NCI-H1105 treated with DMSO at 0.1 percent for 48 hours (cell line): ENCODE measurements around the gene AIPL1.

ENCODE experiments used
- DNase-seq: peaks from one replicate; lab custom pipeline; 2025; lab: John Stamatoyannopoulos, UW

AIPL1 gene

DNA sequence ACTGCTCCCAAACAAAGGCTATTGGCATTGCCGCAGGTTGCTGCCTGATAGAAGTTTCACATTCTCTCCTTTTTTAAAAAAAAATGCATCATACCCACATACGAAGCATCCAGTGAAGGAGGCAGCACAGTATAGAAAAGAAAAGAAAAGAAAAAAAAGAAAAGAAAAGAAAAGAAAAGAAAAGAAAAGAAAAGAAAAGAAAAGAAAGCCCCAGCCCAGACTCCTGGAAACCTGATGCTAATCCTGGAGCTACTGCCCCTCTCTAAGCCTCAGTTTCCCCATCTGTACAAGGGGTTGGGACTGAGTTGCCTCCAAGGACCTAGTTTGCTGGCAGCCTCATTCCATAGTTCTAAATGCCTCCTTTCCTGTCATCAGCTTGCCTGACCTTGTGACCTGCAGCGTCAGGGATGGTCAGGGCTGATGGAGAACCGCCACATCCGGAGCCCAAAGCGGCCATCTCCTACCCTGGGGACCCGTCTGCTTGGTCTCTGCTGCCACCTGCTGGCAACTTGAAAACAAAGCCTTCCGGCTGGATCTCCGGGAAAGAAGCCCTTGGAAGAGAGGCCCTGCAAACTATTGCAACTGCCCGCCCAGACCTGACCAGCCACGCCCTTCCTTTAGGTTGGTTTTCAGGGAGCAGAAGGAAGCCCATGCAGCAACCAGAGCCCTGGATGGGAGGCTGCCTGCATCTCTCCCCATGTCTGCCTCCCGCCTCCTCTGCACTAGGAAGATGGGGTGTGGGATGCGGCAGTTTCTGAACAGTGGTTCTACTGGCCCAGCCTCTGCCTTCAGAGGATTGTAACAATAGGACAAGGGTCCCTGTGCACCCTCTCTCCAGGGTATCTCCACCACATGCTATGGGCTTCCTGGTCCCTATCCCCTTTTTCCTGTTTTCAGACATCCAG lies 13.0 kb downstream of the AIPL1 start:
- peak; percentile 75 for DNase-seq

GRCh38 chr17:6420173-6420641 lies 14.7 kb downstream of the AIPL1 start:
- DNase-seq, result no peak

DNA sequence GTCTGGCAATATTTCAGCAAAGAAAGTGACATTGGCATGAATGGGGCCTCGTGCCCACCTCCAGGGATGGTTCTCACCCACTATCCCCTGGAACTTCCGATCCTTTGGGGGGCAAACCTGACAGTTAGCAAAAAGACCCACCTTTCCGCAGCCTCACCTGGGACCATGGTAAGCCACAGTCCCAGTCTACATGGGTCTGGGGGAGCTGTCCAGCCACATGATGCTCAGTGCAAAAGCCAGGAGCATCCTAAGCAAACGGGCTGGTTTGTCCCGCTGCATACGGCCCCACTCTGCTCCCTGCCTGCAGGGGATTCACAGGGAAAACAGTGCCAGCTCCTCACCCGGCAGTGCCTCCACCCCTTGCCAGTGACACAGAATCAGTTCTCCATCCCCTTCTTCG lies 19.3 kb downstream of the AIPL1 start:
- no peak for DNase-seq

DNA sequence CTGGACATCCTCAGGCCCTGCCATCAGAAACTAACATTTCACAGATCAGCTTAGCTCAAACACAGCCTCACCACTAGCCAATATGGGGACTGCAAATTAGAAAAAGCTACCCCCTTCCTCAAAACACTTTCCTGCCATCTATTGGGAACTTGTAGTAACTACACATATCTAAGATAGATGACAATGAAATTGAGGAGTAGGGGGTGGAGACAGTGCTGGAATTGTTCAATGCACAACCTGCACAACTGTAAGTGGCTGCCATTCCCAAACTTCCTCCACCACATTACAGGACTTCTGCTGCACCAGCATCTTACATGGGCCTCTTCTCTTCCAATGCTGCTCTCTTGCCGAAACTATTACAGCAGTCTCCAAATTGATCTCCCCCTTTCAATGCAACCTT lies 21.9 kb downstream of the AIPL1 start:
- DNase-seq, result peak; percentile 60

DNA sequence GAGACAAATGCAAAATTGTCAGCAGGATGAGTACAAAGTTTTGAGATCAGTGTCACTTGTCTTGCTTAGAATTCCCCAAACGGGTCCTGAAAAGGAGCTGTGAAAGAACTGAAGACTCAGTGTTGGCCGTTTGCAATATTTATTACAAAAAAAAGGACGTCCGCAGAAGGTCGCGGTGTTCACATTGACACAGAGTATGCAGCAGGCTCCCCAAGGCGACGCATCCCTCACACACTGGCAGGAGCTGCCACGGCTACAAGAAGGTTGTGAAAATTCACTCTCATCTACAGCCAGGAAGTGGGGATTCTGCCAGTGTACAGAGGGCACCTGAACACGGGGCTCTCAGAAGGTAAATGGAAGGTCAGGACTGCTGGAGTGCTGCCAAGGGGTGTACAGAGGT lies 26.2 kb downstream of the AIPL1 start:
- DNase-seq, result no peak

GRCh38 chr17:6408276-6408675 lies 26.6 kb downstream of the AIPL1 start:
- DNase-seq, result no peak

DNA sequence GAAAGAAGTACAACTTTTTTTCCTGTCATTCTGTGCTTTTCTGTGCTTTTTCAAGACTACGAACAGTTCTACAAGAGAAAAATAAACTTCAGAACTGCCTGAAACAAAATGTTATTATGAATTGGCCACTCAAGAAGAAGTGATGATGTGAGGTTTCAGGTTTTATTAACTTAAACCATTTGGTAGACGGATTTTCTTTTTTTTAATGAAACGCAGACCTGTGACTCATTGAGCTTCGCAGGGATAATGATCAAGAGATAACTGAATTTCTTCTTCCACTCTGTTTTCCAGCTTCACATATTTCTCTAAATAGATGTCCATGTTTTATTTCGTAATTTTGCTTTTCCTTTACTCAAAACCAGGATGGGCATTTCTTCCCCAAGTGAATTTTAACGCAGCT lies 32.7 kb downstream of the AIPL1 start:
- no peak for DNase-seq

GRCh38 chr17:6398955-6399354 lies 36.0 kb downstream of the AIPL1 start:
- no peak for DNase-seq

DNA sequence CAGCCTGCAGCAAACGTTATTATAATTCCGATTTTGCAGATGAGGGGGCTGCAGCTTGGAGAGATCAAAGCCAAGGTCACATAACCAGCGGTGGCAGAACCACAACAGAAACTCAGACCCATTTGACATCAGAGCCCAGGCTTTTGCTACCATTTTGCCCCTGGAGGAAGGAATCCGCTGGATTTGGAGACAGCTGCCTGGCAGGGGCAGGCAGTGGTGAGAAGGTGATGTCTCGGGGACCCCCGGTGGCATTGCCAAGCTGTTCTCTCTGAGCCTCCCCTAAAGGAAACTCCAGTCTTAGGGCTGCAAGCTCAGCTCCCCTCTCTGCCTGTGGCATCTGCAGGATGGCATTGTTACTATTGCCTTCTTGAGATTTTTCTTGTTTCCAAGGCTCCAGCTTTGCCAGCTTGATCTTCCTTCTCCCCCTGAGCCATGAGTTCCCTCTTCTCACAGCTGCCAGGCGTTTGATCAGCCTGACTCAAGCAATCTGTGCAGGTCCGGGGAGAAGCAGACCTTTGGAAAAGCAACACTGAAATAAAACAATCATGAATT lies 40.8 kb downstream of the AIPL1 start:
- no peak for DNase-seq

DNA sequence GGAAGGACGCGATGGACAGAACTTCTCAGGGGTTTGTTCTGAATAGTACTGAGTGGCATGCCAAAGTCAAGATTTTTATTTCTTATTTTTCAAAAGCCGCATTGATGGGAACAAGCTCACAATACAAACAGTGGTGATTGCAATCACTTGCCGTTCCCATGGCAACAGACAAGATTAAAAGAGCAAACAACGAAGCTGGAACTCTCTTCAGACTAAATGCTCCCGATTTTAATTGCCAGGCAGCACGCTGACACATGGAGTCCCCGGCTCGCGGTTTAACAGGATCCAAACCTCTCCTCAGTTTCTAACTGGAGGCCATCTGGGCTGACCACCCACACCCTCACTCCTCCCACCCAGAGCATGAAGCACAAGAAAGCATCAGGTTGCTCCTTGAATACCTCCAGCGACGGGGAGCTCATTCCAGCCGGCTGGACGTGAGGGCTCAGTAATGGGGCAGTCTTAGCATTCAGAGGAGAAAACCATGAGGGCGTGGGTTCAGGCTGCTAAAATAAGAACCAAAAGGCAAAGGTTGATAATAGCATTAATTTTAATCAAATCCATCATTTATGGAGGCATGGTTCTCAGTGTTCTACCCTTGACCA lies 41.5 kb downstream of the AIPL1 start:
- DNase-seq, result peak; percentile 88

GRCh38 chr17:6392609-6393350 lies 42.1 kb downstream of the AIPL1 start:
- DNase-seq, result peak; percentile 89

- no peak for DNase-seq
Measured at GRCh38 chr17:6388416-6388815, 46.5 kb downstream of the AIPL1 start.

DNA sequence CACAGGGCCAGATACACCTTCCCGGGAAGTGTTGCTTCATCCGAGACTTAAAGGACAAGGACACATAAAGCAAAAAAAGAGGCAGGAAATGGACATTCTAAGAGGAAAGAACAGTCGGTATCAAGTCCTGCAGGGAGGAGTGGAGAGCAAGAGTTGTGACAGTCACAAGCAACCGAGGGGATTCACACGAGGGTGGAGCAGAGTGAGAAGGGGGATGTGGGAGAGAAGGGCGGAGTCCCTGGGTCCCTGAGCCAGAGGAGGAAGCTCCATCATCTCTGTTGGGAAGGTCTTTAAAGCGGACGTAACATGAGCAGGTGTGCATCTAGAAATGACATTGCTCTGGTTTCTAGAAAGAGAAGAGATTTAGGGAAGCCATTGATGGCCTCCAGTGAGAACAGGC lies 47.1 kb downstream of the AIPL1 start:
- DNase-seq, result no peak

- no peak for DNase-seq
Measured at GRCh38 chr17:6387442-6387841, 47.5 kb downstream of the AIPL1 start.

GRCh38 chr17:6386041-6386630 lies 48.8 kb downstream of the AIPL1 start:
- no peak for DNase-seq

- no peak for DNase-seq
Measured at GRCh38 chr17:6384481-6384880, 50.4 kb downstream of the AIPL1 start.

GRCh38 chr17:6381526-6382465 lies 53.1 kb downstream of the AIPL1 start:
- DNase-seq, result peak; percentile 85

- DNase-seq, result no peak
Measured at GRCh38 chr17:6380915-6381438, 53.9 kb downstream of the AIPL1 start.

- no peak for DNase-seq
Measured at GRCh38 chr17:6377906-6378305, 57.0 kb downstream of the AIPL1 start.

- no peak for DNase-seq
Measured at GRCh38 chr17:6376931-6377361, 58.0 kb downstream of the AIPL1 start.
